ENCODE results near the gene FBXW11. TPM values are rescaled to one million over a fixed set of nuclear protein-coding genes. Genes with fewer than 3 reads are reported as not detected.

The FBXW11 gene
- total and polyA plus RNA-seq, 2 of the 13 experiments (the other 11 are each of a cell fraction or from before 2014, with no cell fraction given): 31.7 to 53.6 TPM

- H2AFZ ChIP-seq (ENCODE audit: low read length): no peak overlapping the region
- H3K27ac ChIP-seq (ENCODE audit: extremely low read length, insufficient read depth, low read length): no peak overlapping the region
- in situ Hi-C loops (cut with HindIII; ENCODE audit: extremely low pct_ligation_motif_present, low pct_unique_long_range_greater_than_20kb): no loop called here
- DNase-seq (ENCODE audit: low spot score): no peak
- ChIA-PET CTCF (ENCODE audit: low intra/inter-chr PET ratio, low total read pairs) (no interaction called here), POLR2A (no interaction called here)
- H3K4me2 ChIP-seq (ENCODE audit: low read depth, low read length): no peak overlapping the region
- intact Hi-C loops (cut with micrococcal nuclease; ENCODE audit: unreplicated experiment): no loop called here
- no peak for TF ChIP-seq DNMT3B (CRISPR knock-in tag; conservative IDR thresholded peaks at IDR 0.05)
- TF ChIP-seq ZNF432 (CRISPR knock-in tag; IDR thresholded peaks at IDR 0.05; ENCODE audit: borderline replicate concordance): no peak
- TF ChIP-seq SALL2 (CRISPR knock-in tag; IDR thresholded peaks at IDR 0.05): no peak
- no peak for TF ChIP-seq FOXP1 (IDR thresholded peaks at IDR 0.05)
- TF ChIP-seq FOXP1 (CRISPR knock-in tag; IDR thresholded peaks at IDR 0.05): no peak
- no peak for TF ChIP-seq ZNF101 (CRISPR knock-in tag; IDR thresholded peaks at IDR 0.05; ENCODE audit: borderline replicate concordance, low read depth)
- no peak for TF ChIP-seq ZNF7 (CRISPR knock-in tag; IDR thresholded peaks at IDR 0.05)
- TF ChIP-seq DPF2 (CRISPR knock-in tag; IDR thresholded peaks at IDR 0.05; ENCODE audit: borderline replicate concordance, low read depth): no peak
- TF ChIP-seq CTCF (CRISPR knock-in tag; IDR thresholded peaks at IDR 0.05): 0 out of 2 replicates have a peak, but pooled peaks have one; percentile 5
- no peak for ATAC-seq
- no TSS peak for BruUV-seq (replicated peaks)
- H4K20me1 ChIP-seq (ENCODE audit: insufficient read depth, low read length): no peaks in the 10 kb centered on the region
- 92% methylated on average over 16 of the region's 19 CpGs for WGBS (ENCODE audit: low lambda C conversion rate)
- H3K9me3 ChIP-seq (ENCODE audit: low read length): no peaks in the 10 kb centered on the region
- H3K9ac ChIP-seq (ENCODE audit: insufficient read depth, low read depth, low read length): no peak overlapping the region
- H3K79me2 ChIP-seq (ENCODE audit: insufficient read depth, low read length): no peaks in the 10 kb centered on the region
- H3K27me3 ChIP-seq (ENCODE audit: control insufficient read depth in 1 of 2, insufficient read depth in 2 of 2, low read length in 2 of 2): no peaks in the 10 kb centered on the region
- H3K36me3 ChIP-seq (replicated peaks in 1 of 2; ENCODE audit: control insufficient read depth in 1 of 2, insufficient read depth in 2 of 2, low read length in 2 of 2): peaks cover 2 to 4% of the 10 kb centered on the region in 2 experiments; a peak in 3 of 5 replicates
- H3K4me3 ChIP-seq (replicated peaks in 1 of 3; ENCODE audit: insufficient read depth in 1 of 3, low read depth in 2 of 3, low read length in 3 of 3): no peak overlapping the region
- FAIRE-seq: no peak
- peaks cover 4% of the 10 kb centered on the region for H3K4me1 ChIP-seq (ENCODE audit: insufficient read depth, low read length)
These were observed 46.2 kb upstream of the FBXW11 start for GRCh38 chr5:172052450-172053236.

All from HepG2 (cell line).